HG02970 (cell line): ENCODE data around the gene PRDX5.

Source experiments
- ATAC-seq: cut with Tn5 transposase; IDR thresholded peaks from one replicate; pipeline ENCODE4 v1.9.1; 2021; ENCODE audit warnings: mild to moderate bottlenecking, moderate library complexity, moderate number of reproducible peaks; ENCODE audit not compliant: unreplicated experiment, low FRiP score

Gene PRDX5

DNA sequence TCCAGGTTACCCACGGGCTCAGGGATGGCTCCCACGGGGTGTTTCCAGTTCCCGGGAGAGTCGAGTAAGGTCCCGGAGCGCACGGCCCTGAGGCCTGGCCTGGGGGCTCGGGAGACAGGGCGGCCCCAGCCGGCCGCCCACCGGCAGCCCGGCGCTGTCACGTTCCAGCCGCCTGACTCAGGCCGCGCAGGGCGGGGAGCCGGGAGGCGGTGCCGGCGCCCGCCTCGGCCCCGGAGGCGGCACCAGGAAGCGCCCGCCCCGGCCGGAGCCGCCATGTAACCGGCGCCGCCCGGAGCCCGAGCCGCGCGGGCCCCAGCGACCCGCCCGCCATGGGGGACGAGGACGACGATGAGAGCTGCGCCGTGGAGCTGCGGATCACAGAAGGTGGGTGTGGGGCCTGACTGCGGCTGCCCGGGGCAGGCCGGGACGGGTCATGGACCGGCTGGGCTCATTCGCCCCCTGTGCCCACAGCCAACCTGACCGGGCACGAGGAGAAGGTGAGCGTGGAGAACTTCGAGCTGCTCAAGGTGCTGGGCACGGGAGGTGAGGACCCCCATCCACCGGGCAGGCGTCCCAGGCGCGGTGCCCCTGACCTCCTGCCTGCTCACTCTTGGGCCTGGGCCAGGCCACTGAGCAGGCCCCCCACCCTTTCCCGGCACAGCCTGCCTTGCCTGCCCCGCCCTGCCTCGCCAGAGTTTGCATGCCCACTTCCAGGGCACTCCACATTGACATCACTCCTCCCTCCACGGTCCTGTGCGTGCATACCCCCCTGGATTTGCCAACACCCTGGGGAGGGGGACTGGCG lies 41.2 kb downstream of the PRDX5 start, which contains the start of gene RPS6KA4:
TSS of gene RPS6KA4 (plus strand) at position 256 of the 805 bp plus-strand sequence. CDS start at position 330, 74 bp downstream.
- no peak for ATAC-seq

GRCh38 chr11:64359712-64360445 lies 42.0 kb downstream of the PRDX5 start:
- ATAC-seq, result no peak

GRCh38 chr11:64360448-64360921 lies 42.6 kb downstream of the PRDX5 start:
- no peak for ATAC-seq

GRCh38 chr11:64361659-64362058 lies 43.7 kb downstream of the PRDX5 start:
- ATAC-seq, result no peak

DNA sequence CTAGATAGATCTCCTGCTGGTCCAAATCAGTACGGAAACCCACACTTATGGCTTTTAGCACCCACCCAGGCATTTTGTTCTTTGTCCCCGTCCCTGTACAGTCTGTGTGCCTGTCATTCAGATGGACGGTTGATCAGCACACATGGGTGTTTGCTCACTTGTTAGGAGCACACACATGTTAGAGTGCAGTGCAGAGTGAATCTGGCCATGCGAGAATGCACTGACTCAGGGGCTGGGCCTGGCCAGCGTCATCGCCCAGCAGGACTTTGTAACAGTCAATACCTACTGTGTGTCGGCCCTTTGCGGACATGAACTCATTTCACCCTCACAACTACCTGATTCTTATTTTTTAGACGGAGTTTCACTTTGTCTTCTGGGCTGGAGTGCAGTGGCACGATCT lies 44.4 kb downstream of the PRDX5 start:
- ATAC-seq, result no peak

DNA sequence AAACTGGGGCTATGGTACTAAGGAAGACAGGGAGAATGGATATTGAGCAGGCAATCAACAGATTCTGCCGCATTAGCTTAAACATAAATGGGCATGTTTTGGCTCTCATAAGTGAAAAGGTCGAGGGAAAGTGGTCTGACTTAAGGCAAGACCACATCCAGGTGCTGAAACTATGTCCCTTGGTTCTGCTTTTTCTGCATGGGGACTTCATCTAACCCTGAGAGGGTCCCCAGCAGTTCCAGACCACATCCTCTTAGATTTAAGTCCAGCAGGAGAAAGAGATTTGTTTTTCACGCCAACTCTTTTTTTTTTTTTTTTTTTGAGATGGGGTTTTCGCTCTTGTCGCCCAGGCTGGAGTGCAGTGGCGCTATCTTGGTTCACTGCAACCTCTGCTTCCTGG lies 46.5 kb downstream of the PRDX5 start:
- ATAC-seq, result no peak

DNA sequence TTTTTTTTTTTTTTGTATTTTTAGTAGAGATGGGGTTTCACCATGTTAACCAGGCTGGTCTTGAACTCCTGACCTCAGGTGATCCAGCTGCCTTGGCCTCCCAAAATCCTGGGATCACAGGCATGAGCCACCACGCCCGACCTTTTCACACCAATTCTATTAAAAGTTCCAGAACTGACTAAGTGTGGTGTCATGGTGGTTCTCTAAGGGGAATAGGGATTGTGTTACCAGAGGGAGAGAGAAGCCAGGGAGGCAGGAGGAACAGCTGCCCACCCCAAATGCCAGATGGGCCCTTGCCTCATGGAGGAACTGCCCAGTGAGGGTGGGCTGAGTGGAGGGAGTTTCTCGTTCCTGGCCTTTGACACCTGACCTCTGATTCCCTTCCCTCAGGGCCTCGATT lies 47.0 kb downstream of the PRDX5 start:
- ATAC-seq, result no peak

GRCh38 chr11:64366751-64367150 lies 48.8 kb downstream of the PRDX5 start:
- ATAC-seq, result no peak

GRCh38 chr11:64367931-64368672 lies 50.2 kb downstream of the PRDX5 start:
- ATAC-seq, result no peak

- no peak for ATAC-seq
Measured at GRCh38 chr11:64368673-64369074, 50.8 kb downstream of the PRDX5 start.

- ATAC-seq, result no peak
Measured at GRCh38 chr11:64369440-64370421, 51.8 kb downstream of the PRDX5 start.

DNA sequence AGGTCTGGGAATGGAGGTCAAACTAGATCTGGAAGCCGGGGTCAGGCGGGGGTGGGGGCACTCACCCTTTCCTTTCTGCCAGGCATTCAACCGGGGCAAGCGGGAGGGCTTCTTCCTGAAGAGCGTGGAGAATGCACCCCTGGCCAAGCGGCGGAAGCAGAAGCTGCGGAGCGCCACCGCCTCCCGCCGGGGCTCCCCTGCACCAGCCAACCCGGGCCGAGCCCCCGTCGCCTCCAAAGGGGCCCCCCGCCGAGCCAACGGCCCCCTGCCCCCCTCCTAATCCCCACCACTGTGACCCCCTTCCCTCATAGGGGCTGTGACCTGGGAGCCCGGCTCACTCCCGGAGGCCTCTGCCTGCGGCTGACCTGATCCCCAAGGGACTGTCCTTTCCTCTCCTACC lies 53.3 kb downstream of the PRDX5 start:
- no peak for ATAC-seq
